Activated CD8-positive, alpha-beta memory T cell treated with anti-CD3 and anti-CD28 coated beads for 48 hours (primary cell): Measurements from ENCODE around the gene ZBTB20.

Source experiments
- DNase-seq, 3 experiments: peaks; one replicate each; pipeline ENCODE4 v3.0.0-alpha.2; 2020; ENCODE audit warnings: low read depth in 2 of 3, low spot score in 2 of 3

Gene ZBTB20

GRCh38 chr3:115089481-115089880 lies 57.6 kb downstream of the ZBTB20 start:
- no peak for DNase-seq

GRCh38 chr3:115087512-115087911 lies 59.6 kb downstream of the ZBTB20 start:
- no peak for DNase-seq

GRCh38 chr3:115086344-115086743 lies 60.7 kb downstream of the ZBTB20 start:
- DNase-seq, result no peak

- DNase-seq, result no peak
Observed at GRCh38 chr3:115085197-115085865, 61.8 kb downstream of the ZBTB20 start.

GRCh38 chr3:115084686-115085085 lies 62.4 kb downstream of the ZBTB20 start:
- no peak for DNase-seq

GRCh38 chr3:115082260-115082659 lies 64.8 kb downstream of the ZBTB20 start:
- no peak for DNase-seq

GRCh38 chr3:115081444-115081843 lies 65.6 kb downstream of the ZBTB20 start:
- DNase-seq, result no peak

GRCh38 chr3:115077501-115078250 lies 69.4 kb downstream of the ZBTB20 start:
- DNase-seq, result no peak

GRCh38 chr3:115074502-115074901 lies 72.6 kb downstream of the ZBTB20 start:
- DNase-seq, result no peak

- DNase-seq, result no peak
Observed at GRCh38 chr3:115072265-115073021, 74.6 kb downstream of the ZBTB20 start.

- DNase-seq, result no peak
Observed at GRCh38 chr3:115071601-115072000, 75.5 kb downstream of the ZBTB20 start.

GRCh38 chr3:115071166-115071565 lies 75.9 kb downstream of the ZBTB20 start:
- DNase-seq, result no peak

GRCh38 chr3:115068799-115069198 lies 78.3 kb downstream of the ZBTB20 start:
- no peak for DNase-seq

GRCh38 chr3:115062412-115062956 lies 84.6 kb downstream of the ZBTB20 start:
- no peak for DNase-seq

- no peak for DNase-seq
Observed at GRCh38 chr3:115062009-115062408, 85.1 kb downstream of the ZBTB20 start.

- no peak for DNase-seq
Observed at GRCh38 chr3:115052906-115053305, 94.2 kb downstream of the ZBTB20 start.

- no peak for DNase-seq
Observed at GRCh38 chr3:115042351-115042750, 104.7 kb downstream of the ZBTB20 start.

- DNase-seq, result peak in 1 of 3 experiments; percentile 1
Observed at GRCh38 chr3:115040673-115041286, 106.3 kb downstream of the ZBTB20 start.

- no peak for DNase-seq
Observed at GRCh38 chr3:115040246-115040645, 106.8 kb downstream of the ZBTB20 start.

GRCh38 chr3:115038817-115039216 lies 108.3 kb downstream of the ZBTB20 start:
- DNase-seq, result no peak

GRCh38 chr3:115022835-115023398 lies 124.2 kb downstream of the ZBTB20 start:
- no peak for DNase-seq
